GM12878 (cell line): ENCODE data around the gene AP3D1. TPM values are rescaled to one million over a fixed set of nuclear protein-coding genes. Genes with fewer than 3 reads are reported as not detected.

Experiments used
- CHD4 ChIP-seq: fragments of 200-600 bp; sonication (generic); IDR thresholded peaks from 2 replicates; pipeline ENCODE4 v1.6.1; 2016; ENCODE audit warnings: mild to moderate bottlenecking
- EZH2 ChIP-seq: IDR thresholded peaks from 2 replicates; pipeline ENCODE4 v1.6.1; 2012; ENCODE audit warnings: low read depth, mild to moderate bottlenecking, control low read depth, inconsistent platforms, low read length, borderline replicate concordance; ENCODE audit not compliant: control insufficient read depth
- FOXK2 ChIP-seq: fragments of 450-650 bp; IDR thresholded peaks from 2 replicates; pipeline ENCODE4 v1.6.1; 2017; ENCODE audit warnings: mild to moderate bottlenecking, moderate library complexity
- IRF4 ChIP-seq: IDR thresholded peaks from 2 replicates; pipeline ENCODE4 v1.6.1; 2011; ENCODE audit warnings: low read depth, low read length
- IRF5 ChIP-seq: fragments of 450-650 bp; IDR thresholded peaks from 2 replicates; pipeline ENCODE4 v1.6.1; 2017; ENCODE audit warnings: borderline replicate concordance
- KLF5 ChIP-seq: fragments of 450-650 bp; IDR thresholded peaks from 2 replicates; pipeline ENCODE4 v1.6.1; 2014; ENCODE audit warnings: mild to moderate bottlenecking; ENCODE audit not compliant: partially characterized antibody
- MYC ChIP-seq: IDR thresholded peaks from 2 replicates; pipeline ENCODE4 v1.6.1; 2011; ENCODE audit warnings: mild to moderate bottlenecking, low read length, moderate library complexity, inconsistent platforms; ENCODE audit not compliant: insufficient read depth, insufficient replicate concordance, insufficient read length, severe bottlenecking
- NBN ChIP-seq: fragments of 450-650 bp; IDR thresholded peaks from 2 replicates; pipeline ENCODE4 v1.6.1; 2016
- NRF1 ChIP-seq: conservative IDR thresholded peaks from 2 replicates; pipeline ENCODE4 v1.6.1; 2011; ENCODE audit warnings: mild to moderate bottlenecking, low read depth, low read length, improper control_type of control experiment
- POU2F2 ChIP-seq: IDR thresholded peaks from 3 replicates; pipeline ENCODE4 v1.6.1; 2011; ENCODE audit warnings: low read depth, mild to moderate bottlenecking, low read length, borderline replicate concordance
- RELA ChIP-seq: fragments of 450-650 bp; IDR thresholded peaks from 2 replicates; pipeline ENCODE4 v1.8.0; 2014; ENCODE audit warnings: borderline replicate concordance; ENCODE audit not compliant: partially characterized antibody
- SIN3A ChIP-seq: IDR thresholded peaks from 2 replicates; pipeline ENCODE4 v1.6.1; 2012; ENCODE audit warnings: low read depth, low read length, improper control_type of control experiment
- SMAD1 ChIP-seq: fragments of 450-650 bp; IDR thresholded peaks from 2 replicates; pipeline ENCODE4 v1.6.1; 2018; ENCODE audit warnings: mild to moderate bottlenecking, low read depth; ENCODE audit not compliant: partially characterized antibody
- SRF ChIP-seq, 2 experiments: IDR thresholded peaks; 2 replicates each; pipeline ENCODE4 v1.6.1; 2011; ENCODE audit warnings: low read depth in 2 of 2, low read length in 2 of 2, mild to moderate bottlenecking in 1 of 2, moderate library complexity in 1 of 2
- TBL1XR1 ChIP-seq: IDR thresholded peaks from 2 replicates; pipeline ENCODE4 v1.6.1; 2012; ENCODE audit warnings: low read depth, low read length, improper control_type of control experiment
- polyA plus RNA-seq, 11 experiments: library from polyadenylated mRNA; depleted of rRNA in 4 of 11; unstranded in 6 of 11; stranded (reverse) in 5 of 11; fragments of >200 nt; fragmentation: Nextera tagmentation in 4 of 11; fragmentation: Illumina TruSeq in 1 of 11; extraction: Ambion mirVana in 4 of 11; extraction: Trizol in 1 of 11; gene quantifications; 1 replicate in 1 of 11; 2 replicates in 10 of 11; pipeline versions ENCODE4 v1.2.1 to v1.2.3, GENCODE V29; 2011 to 2016; ENCODE audit warnings: inconsistent platforms in 2 of 11, missing spikeins in 2 of 11, low read depth in 1 of 11
- total RNA-seq, 4 experiments: library from RNA; depleted of rRNA in 3 of 4; stranded (reverse); fragments of >200 nt in 3 of 4; fragmentation: Illumina TruSeq in 1 of 4; extraction: Trizol in 1 of 4; gene quantifications; 2 replicates each; pipeline versions ENCODE4 v1.2.1 to v1.2.3, GENCODE V29; 2013 to 2021
- TF ChIP-seq, protein P1 (sequence below): IDR thresholded peaks from 2 replicates; pipeline ENCODE4 v1.6.1; 2011; ENCODE audit warnings: low read depth, low read length, improper control_type of control experiment, borderline replicate concordance
- TF ChIP-seq, protein P2 (sequence below): IDR thresholded peaks from 2 replicates; pipeline ENCODE4 v1.6.1; 2011; ENCODE audit warnings: borderline replicate concordance, low read depth, mild to moderate bottlenecking, moderate library complexity, low read length; ENCODE audit not compliant: insufficient read depth, poor library complexity, severe bottlenecking
- TF ChIP-seq, protein P3 (sequence below): fragments of 450-650 bp; formaldehyde crosslinking; IDR thresholded peaks from 2 replicates; pipeline ENCODE4 v1.5.0; 2022; ENCODE audit warnings: mild to moderate bottlenecking, missing genetic modification characterization
- TF ChIP-seq, protein P4 (sequence below): IDR thresholded peaks from 2 replicates; pipeline ENCODE4 v1.6.1; 2011; ENCODE audit warnings: borderline replicate concordance, low read depth, mild to moderate bottlenecking, moderate library complexity, mixed read lengths, low read length; ENCODE audit not compliant: insufficient read depth; ENCODE audit errors: extremely low read length
- TF ChIP-seq, protein P5 (sequence below): IDR thresholded peaks from 2 replicates; pipeline ENCODE4 v1.6.1; 2012; ENCODE audit warnings: low read depth, low read length, improper control_type of control experiment

AP3D1 gene
- total and polyA plus RNA-seq, 10 of the 15 experiments (the other 5 are each of a cell fraction or from before 2014, with no cell fraction given) = 1.5 to 108 (median 59.1) TPM

DNA sequence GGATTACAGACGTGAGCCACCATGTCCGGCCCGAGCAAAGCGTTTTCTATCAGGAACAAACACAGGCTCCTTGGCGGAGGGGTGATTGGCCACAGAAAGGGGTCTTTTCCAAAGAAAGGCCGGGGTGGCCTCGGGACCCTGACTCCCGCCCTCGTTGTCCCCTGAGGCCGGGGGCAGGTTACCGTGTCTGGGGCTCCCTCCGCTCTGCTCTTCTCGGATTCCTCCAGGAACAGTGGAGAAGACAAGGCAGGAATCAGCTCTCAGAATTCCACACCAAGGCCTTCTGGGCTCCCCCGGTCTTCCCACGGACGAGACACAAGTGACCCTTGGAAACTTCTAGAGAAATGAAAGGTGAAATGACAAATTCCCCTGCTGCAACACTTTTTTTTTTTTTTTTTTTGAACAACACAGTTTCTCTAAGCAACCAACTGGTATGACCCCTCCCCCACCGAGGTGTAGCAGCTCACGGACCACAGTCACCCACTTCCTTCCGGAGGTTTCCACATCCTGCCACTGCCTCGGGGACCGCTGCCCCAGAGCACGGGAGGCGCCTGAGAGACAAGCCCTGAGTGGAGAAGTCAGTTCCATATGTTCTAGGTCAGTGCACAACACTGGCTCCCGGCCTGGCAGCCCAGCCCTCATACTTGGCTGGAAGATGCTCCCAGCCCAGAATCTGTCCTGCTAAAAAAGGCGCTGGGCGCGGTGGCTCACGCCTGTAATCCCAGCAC lies 66.2 kb downstream of the AP3D1 start (continued):
- no peak for TF ChIP-seq FOXK2
- no peak; the same call in 1 of the 2 replicates for TF ChIP-seq NRF1
- TF ChIP-seq MYC = no peak
- TF ChIP-seq, protein P1, sequence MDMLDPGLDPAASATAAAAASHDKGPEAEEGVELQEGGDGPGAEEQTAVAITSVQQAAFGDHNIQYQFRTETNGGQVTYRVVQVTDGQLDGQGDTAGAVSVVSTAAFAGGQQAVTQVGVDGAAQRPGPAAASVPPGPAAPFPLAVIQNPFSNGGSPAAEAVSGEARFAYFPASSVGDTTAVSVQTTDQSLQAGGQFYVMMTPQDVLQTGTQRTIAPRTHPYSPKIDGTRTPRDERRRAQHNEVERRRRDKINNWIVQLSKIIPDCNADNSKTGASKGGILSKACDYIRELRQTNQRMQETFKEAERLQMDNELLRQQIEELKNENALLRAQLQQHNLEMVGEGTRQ = no peak
- no peak for TF ChIP-seq CHD4
- TF ChIP-seq, protein P2, sequence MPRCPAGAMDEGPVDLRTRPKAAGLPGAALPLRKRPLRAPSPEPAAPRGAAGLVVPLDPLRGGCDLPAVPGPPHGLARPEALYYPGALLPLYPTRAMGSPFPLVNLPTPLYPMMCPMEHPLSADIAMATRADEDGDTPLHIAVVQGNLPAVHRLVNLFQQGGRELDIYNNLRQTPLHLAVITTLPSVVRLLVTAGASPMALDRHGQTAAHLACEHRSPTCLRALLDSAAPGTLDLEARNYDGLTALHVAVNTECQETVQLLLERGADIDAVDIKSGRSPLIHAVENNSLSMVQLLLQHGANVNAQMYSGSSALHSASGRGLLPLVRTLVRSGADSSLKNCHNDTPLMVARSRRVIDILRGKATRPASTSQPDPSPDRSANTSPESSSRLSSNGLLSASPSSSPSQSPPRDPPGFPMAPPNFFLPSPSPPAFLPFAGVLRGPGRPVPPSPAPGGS = peak; percentile 95
- TF ChIP-seq TBL1XR1 = peak; percentile 99
- TF ChIP-seq, protein P3, sequence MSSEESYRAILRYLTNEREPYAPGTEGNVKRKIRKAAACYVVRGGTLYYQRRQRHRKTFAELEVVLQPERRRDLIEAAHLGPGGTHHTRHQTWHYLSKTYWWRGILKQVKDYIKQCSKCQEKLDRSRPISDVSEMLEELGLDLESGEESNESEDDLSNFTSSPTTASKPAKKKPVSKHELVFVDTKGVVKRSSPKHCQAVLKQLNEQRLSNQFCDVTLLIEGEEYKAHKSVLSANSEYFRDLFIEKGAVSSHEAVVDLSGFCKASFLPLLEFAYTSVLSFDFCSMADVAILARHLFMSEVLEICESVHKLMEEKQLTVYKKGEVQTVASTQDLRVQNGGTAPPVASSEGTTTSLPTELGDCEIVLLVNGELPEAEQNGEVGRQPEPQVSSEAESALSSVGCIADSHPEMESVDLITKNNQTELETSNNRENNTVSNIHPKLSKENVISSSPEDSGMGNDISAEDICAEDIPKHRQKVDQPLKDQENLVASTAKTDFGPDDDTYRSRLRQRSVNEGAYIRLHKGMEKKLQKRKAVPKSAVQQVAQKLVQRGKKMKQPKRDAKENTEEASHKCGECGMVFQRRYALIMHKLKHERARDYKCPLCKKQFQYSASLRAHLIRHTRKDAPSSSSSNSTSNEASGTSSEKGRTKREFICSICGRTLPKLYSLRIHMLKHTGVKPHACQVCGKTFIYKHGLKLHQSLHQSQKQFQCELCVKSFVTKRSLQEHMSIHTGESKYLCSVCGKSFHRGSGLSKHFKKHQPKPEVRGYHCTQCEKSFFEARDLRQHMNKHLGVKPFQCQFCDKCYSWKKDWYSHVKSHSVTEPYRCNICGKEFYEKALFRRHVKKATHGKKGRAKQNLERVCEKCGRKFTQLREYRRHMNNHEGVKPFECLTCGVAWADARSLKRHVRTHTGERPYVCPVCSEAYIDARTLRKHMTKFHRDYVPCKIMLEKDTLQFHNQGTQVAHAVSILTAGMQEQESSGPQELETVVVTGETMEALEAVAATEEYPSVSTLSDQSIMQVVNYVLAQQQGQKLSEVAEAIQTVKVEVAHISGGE (CRISPR knock-in tag) = 0 out of 2 replicates have a peak, but pooled peaks have one; percentile 12
- TF ChIP-seq SMAD1 = peak; percentile 89
- TF ChIP-seq SRF (IDR thresholded peaks at IDR 0.05; ENCODE audit: low read depth in 2 of 2, low read length in 2 of 2) = no peak
- TF ChIP-seq KLF5 = peak; percentile 89
- TF ChIP-seq POU2F2 = peak; percentile 95
- peak; percentile 98 for TF ChIP-seq NBN
- peak; percentile 71 for TF ChIP-seq SIN3A
- TF ChIP-seq, protein P4, sequence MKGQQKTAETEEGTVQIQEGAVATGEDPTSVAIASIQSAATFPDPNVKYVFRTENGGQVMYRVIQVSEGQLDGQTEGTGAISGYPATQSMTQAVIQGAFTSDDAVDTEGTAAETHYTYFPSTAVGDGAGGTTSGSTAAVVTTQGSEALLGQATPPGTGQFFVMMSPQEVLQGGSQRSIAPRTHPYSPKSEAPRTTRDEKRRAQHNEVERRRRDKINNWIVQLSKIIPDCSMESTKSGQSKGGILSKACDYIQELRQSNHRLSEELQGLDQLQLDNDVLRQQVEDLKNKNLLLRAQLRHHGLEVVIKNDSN = no peak
- TF ChIP-seq, protein P5, sequence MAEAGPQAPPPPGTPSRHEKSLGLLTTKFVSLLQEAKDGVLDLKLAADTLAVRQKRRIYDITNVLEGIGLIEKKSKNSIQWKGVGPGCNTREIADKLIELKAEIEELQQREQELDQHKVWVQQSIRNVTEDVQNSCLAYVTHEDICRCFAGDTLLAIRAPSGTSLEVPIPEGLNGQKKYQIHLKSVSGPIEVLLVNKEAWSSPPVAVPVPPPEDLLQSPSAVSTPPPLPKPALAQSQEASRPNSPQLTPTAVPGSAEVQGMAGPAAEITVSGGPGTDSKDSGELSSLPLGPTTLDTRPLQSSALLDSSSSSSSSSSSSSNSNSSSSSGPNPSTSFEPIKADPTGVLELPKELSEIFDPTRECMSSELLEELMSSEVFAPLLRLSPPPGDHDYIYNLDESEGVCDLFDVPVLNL = no peak
- no peak; the same call in 1 of the 2 replicates for TF ChIP-seq IRF5
- no peak for TF ChIP-seq EZH2
- TF ChIP-seq IRF4 = 0 out of 2 replicates have a peak, but pooled peaks have one; percentile 46
- TF ChIP-seq RELA = peak; percentile 83
